HepG2 (cell line): Measurements from ENCODE around the gene ZKSCAN8. TPM values are rescaled to one million over a fixed set of nuclear protein-coding genes. Genes with fewer than 3 reads are reported as not detected.

Experiments
- HCFC1 ChIP-seq: fragments of 150-350 bp; IDR thresholded peaks from 2 replicates; pipeline ENCODE4 v1.6.1; 2014; ENCODE audit warnings: low read depth, low read length
- KAT2B ChIP-seq: fragments of 150-350 bp; IDR thresholded peaks from 2 replicates; pipeline ENCODE4 v1.6.1; 2014; ENCODE audit warnings: low read depth, low read length, borderline replicate concordance
- MED8 ChIP-seq: sonication (generic); formaldehyde crosslinking; IDR thresholded peaks from 2 replicates; pipeline ENCODE4 v1.8.1; 2023; ENCODE audit warnings: mild to moderate bottlenecking, missing genetic modification reagents; ENCODE audit not compliant: insufficient replicate concordance
- RBM22 ChIP-seq: fragments of 200-400 bp; formaldehyde crosslinking; optimal IDR thresholded peaks from 2 replicates; pipeline ENCODE3; 2017; ENCODE audit warnings: mild to moderate bottlenecking, low read length, moderate library complexity
- RFXAP ChIP-seq: sonication (generic); formaldehyde crosslinking; IDR thresholded peaks from 2 replicates; pipeline ENCODE4 v1.4.0; 2020; ENCODE audit warnings: missing genetic modification reagents, borderline replicate concordance
- SIX1 ChIP-seq: sonication (generic); formaldehyde crosslinking; IDR thresholded peaks from 2 replicates; pipeline ENCODE4 v1.4.0; 2020; ENCODE audit warnings: missing genetic modification reagents, borderline replicate concordance
- TBL1XR1 ChIP-seq: fragments of 150-350 bp; IDR thresholded peaks from 2 replicates; pipeline ENCODE4 v1.6.1; 2014; ENCODE audit warnings: borderline replicate concordance, low read length; ENCODE audit not compliant: partially characterized antibody
- TMF1 ChIP-seq: sonication (generic); formaldehyde crosslinking; IDR thresholded peaks from 2 replicates; pipeline ENCODE4 v1.8.1; 2022; ENCODE audit warnings: low read depth, missing genetic modification reagents
- WIZ ChIP-seq: sonication (generic); formaldehyde crosslinking; IDR thresholded peaks from 2 replicates; pipeline ENCODE4 v1.5.1; 2020; ENCODE audit warnings: mild to moderate bottlenecking, missing genetic modification reagents
- ZEB1 ChIP-seq: IDR thresholded peaks from 2 replicates; pipeline ENCODE4 v1.6.1; 2012; ENCODE audit warnings: mild to moderate bottlenecking, low read depth, inconsistent platforms; ENCODE audit not compliant: insufficient replicate concordance
- ZNF101 ChIP-seq: sonication (generic); formaldehyde crosslinking; IDR thresholded peaks from 2 replicates; pipeline ENCODE4 v1.4.0; 2020; ENCODE audit warnings: mild to moderate bottlenecking, low read depth, missing genetic modification reagents, borderline replicate concordance
- ZNF20 ChIP-seq: sonication (generic); formaldehyde crosslinking; IDR thresholded peaks from 2 replicates; pipeline ENCODE4 v1.4.0; 2020; ENCODE audit warnings: mild to moderate bottlenecking, moderate library complexity, missing genetic modification reagents
- ZNF275 ChIP-seq: sonication (generic); formaldehyde crosslinking; IDR thresholded peaks from 2 replicates; pipeline ENCODE4 v1.8.0; 2022; ENCODE audit warnings: missing genetic modification reagents, mild to moderate bottlenecking, inconsistent platforms, borderline replicate concordance
- ZNF335 ChIP-seq: sonication (generic); formaldehyde crosslinking; IDR thresholded peaks from 2 replicates; pipeline ENCODE4 v1.4.0; 2020; ENCODE audit warnings: missing genetic modification reagents
- ZNF367 ChIP-seq: sonication (generic); formaldehyde crosslinking; IDR thresholded peaks from 2 replicates; pipeline ENCODE4 v1.4.0; 2020; ENCODE audit warnings: missing genetic modification reagents, borderline replicate concordance
- ZNF430 ChIP-seq: sonication (generic); formaldehyde crosslinking; IDR thresholded peaks from 2 replicates; pipeline ENCODE4 v1.9.0; 2021; ENCODE audit warnings: mild to moderate bottlenecking, missing genetic modification reagents
- ZNF510 ChIP-seq: sonication (generic); formaldehyde crosslinking; IDR thresholded peaks from 2 replicates; pipeline ENCODE4 v1.4.0; 2020; ENCODE audit warnings: low read depth, mild to moderate bottlenecking, missing genetic modification reagents
- ZNF569 ChIP-seq: sonication (generic); formaldehyde crosslinking; IDR thresholded peaks from 2 replicates; pipeline ENCODE4 v1.5.0; 2020; ENCODE audit warnings: mild to moderate bottlenecking, missing genetic modification reagents, moderate library complexity, borderline replicate concordance
- polyA plus RNA-seq, 8 experiments: library from polyadenylated mRNA; depleted of rRNA in 3 of 8; stranded (reverse) in 7 of 8; unstranded in 1 of 8; fragments of >200 nt; fragmentation: Illumina TruSeq in 4 of 8; extraction: Trizol in 4 of 8; gene quantifications; 2 replicates each; pipeline versions ENCODE4 v1.2.1 to v1.2.3, GENCODE V29; 2011 to 2016; ENCODE audit warnings: low read depth in 4 of 8, missing spikeins in 1 of 8, mixed read lengths in 1 of 8; ENCODE audit not compliant: insufficient read depth in 1 of 8
- total RNA-seq, 5 experiments: library from RNA; depleted of rRNA; stranded (reverse); fragments of >200 nt; fragmentation: Illumina TruSeq; extraction: Trizol; gene quantifications; 2 replicates each; pipeline ENCODE4 v1.2.3, GENCODE V29; 2016; ENCODE audit warnings: low read depth in 1 of 5
- TF ChIP-seq, protein P1 (sequence below): sonication (generic); formaldehyde crosslinking; IDR thresholded peaks from 2 replicates; pipeline ENCODE4 v1.5.0; 2020; ENCODE audit warnings: missing genetic modification reagents
- TF ChIP-seq, protein P2 (sequence below): sonication (generic); formaldehyde crosslinking; conservative IDR thresholded peaks from 2 replicates; pipeline ENCODE4 v1.8.0; 2022; ENCODE audit warnings: missing genetic modification reagents
- TF ChIP-seq, protein P3 (sequence below): sonication (generic); formaldehyde crosslinking; IDR thresholded peaks from 2 replicates; pipeline ENCODE4 v1.4.0; 2020; ENCODE audit warnings: missing genetic modification reagents, mild to moderate bottlenecking, borderline replicate concordance

ZKSCAN8 gene
- total and polyA plus RNA-seq, 2 of the 13 experiments (the other 11 are each of a cell fraction or from before 2014, with no cell fraction given) = 12.4 to 20.9 TPM

DNA sequence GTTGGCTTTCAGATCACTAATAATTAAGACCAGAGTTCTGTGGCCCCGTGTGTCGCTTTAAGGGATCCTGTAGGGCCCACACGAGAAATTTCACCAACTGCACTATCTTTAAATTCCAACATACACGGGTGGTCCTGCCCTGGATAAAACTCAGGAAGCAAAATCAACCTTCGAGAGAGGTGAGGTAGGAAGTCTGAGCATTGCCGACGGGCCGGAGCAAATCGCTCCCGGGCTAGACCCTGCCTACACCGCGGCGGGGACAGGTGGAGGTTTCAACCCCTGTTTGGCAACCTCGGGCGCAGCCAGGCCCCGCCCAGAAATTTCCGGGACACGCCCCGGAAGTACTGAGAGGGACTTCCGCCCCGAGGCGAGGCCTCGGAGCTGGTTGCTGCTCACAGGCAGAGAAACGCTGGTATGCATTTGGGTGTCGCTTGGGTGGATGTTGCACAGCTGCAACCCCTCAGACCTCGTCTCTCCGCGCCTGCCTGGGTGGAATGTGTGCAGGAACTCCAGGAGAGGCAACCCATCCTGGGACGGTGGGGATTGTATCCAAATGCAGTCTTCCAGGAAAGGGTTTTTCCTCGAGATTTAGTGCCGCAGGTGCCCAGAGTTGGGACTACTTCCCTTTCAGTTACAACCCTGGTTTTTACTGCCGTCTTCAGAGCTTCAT lies 19.9 kb downstream of the ZKSCAN8 start (continued):
- TF ChIP-seq ZNF20 (CRISPR knock-in tag) (peak; percentile 66; the same call in 1 of the 2 replicates), MED8 (CRISPR knock-in tag) (peak; percentile 58), ZNF275 (CRISPR knock-in tag) (no peak; the same call in 1 of the 2 replicates), SIX1 (CRISPR knock-in tag) (no peak), TMF1 (CRISPR knock-in tag) (0 out of 2 replicates have a peak, but pooled peaks have one; percentile 52), TBL1XR1 (no peak), ZNF335 (CRISPR knock-in tag) (peak; percentile 77; the same call in 1 of the 2 replicates), RBM22 (peak; percentile 37), RFXAP (CRISPR knock-in tag) (peak; percentile 51; the same call in 1 of the 2 replicates), HCFC1 (peak; percentile 33; the same call in 1 of the 2 replicates), ZNF430 (peak; percentile 55; the same call in 1 of the 2 replicates), ZNF367 (CRISPR knock-in tag) (peak; percentile 65; the same call in 1 of the 2 replicates), WIZ (peak; percentile 86; the same call in 1 of the 2 replicates), ZNF101 (no peak), ZNF569 (no peak), ZNF510 (no peak), KAT2B (no peak), ZEB1 (no peak)
- TF ChIP-seq, protein P1, sequence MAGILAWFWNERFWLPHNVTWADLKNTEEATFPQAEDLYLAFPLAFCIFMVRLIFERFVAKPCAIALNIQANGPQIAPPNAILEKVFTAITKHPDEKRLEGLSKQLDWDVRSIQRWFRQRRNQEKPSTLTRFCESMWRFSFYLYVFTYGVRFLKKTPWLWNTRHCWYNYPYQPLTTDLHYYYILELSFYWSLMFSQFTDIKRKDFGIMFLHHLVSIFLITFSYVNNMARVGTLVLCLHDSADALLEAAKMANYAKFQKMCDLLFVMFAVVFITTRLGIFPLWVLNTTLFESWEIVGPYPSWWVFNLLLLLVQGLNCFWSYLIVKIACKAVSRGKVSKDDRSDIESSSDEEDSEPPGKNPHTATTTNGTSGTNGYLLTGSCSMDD = no peak
- TF ChIP-seq, protein P2, sequence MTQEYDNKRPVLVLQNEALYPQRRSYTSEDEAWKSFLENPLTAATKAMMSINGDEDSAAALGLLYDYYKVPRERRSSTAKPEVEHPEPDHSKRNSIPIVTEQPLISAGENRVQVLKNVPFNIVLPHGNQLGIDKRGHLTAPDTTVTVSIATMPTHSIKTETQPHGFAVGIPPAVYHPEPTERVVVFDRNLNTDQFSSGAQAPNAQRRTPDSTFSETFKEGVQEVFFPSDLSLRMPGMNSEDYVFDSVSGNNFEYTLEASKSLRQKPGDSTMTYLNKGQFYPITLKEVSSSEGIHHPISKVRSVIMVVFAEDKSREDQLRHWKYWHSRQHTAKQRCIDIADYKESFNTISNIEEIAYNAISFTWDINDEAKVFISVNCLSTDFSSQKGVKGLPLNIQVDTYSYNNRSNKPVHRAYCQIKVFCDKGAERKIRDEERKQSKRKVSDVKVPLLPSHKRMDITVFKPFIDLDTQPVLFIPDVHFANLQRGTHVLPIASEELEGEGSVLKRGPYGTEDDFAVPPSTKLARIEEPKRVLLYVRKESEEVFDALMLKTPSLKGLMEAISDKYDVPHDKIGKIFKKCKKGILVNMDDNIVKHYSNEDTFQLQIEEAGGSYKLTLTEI (CRISPR knock-in tag) = no peak
- TF ChIP-seq, protein P3, sequence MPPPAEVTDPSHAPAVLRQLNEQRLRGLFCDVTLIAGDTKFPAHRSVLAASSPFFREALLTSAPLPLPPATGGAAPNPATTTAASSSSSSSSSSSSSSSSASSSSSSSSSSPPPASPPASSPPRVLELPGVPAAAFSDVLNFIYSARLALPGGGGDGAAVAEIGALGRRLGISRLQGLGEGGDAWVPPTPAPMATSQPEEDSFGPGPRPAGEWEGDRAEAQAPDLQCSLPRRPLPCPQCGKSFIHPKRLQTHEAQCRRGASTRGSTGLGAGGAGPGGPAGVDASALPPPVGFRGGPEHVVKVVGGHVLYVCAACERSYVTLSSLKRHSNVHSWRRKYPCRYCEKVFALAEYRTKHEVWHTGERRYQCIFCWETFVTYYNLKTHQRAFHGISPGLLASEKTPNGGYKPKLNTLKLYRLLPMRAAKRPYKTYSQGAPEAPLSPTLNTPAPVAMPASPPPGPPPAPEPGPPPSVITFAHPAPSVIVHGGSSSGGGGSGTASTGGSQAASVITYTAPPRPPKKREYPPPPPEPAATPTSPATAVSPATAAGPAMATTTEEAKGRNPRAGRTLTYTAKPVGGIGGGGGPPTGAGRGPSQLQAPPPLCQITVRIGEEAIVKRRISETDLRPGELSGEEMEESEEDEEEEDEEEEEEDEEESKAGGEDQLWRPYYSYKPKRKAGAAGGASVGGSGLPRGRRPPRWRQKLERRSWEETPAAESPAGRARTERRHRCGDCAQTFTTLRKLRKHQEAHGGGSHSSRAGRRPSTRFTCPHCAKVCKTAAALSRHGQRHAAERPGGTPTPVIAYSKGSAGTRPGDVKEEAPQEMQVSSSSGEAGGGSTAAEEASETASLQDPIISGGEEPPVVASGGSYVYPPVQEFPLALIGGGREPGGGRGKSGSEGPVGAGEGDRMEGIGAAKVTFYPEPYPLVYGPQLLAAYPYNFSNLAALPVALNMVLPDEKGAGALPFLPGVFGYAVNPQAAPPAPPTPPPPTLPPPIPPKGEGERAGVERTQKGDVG = no peak
